ENCODE results near the gene RFLNA.
A peak's percentile ranks its signal among the peaks of the same experiment; 100 is the strongest.

RFLNA gene

GRCh38 chr12:124294780-124295341 is at the start of gene RFLNA:
RFLNA (plus strand) TSS chr12:124295093; CDS start chr12:124295430, 337 bp downstream.
- no peak for DNase-seq

DNA sequence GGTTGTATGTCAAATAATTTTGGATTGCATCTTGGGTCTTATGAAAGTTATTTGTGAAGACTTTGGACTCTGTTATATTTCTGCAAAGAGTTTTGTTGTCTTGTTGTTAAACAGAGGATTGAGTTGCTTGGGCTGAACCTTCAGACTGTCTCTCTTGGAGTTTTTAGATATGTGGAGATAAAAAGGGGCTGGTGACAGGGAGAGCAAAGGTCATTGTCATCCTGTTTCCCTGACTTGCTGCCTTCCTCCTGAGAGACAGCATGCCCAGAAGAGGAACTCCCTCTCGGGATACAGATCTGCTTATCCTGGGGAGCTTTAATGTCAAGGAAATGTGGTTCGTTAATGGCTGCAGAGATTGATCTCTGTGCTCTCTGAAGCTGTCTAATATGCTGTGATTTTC is 47.6 kb upstream of the RFLNA start:
- DNase-seq = no peak

- no peak for DNase-seq
Measured at GRCh38 chr12:124248941-124249825, 45.7 kb upstream of the RFLNA start.

DNA sequence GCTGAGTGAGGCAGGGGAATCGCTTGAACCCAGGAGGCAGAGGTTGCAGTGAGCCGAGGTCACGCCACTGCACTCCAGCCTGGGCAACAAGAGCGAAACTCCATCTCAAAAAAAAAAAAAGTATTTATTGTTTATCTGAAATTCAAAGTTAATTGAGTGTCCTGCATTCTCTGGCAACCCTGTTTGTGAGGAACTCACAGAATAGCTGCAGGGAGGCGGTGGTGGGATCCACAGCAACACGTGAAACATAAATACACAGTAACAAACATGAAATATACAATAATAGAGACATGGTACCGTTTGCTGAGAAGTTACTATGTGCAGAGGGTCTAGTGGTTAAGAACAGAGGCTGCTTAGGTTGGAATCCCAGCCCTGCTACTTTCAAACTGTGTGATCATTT is 43.7 kb upstream of the RFLNA start:
- DNase-seq = no peak

DNA sequence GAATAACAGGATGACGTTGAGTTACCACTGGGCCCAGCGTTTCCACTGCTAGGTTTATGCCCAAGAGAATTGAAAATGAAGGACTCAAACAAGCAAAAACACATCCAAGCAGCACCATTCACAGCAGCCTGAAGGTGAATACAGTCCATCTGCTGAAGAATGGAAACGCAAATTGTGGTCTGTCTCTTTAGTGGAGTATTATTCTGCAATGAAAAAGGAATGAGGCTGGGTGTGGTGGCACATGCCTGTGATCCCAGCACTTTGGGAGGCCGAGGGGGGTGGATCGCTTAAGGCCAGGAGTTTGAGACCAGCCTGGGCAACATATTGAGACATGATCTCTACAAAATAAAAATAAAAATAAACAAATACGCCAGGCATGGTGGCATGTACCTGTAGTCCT is 41.9 kb upstream of the RFLNA start:
- no peak for DNase-seq

DNA sequence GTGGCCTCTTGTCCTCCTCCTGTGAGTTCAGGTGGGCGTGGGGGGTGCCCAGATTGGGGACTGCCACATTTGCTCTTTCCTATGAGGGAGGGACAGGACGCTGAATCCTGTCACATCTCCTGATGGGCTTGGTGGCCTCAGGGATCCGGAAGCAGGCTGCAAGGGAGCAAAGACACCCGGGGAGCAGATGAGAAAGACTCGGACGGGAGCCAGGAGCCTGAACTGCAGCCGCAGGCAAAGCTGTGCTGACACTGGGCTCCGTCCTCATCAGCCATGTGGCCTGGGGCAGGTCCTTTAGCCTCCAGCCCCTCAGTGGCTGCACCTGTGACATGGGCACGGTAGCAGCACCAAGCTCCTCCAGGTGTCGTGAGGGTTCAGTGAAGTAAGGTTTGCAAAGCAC is 40.8 kb upstream of the RFLNA start:
- no peak for DNase-seq

- DNase-seq = peak; percentile 40
Measured at GRCh38 chr12:124259154-124260066, 35.5 kb upstream of the RFLNA start.

- no peak for DNase-seq
Measured at GRCh38 chr12:124261885-124262284, 33.0 kb upstream of the RFLNA start.

DNA sequence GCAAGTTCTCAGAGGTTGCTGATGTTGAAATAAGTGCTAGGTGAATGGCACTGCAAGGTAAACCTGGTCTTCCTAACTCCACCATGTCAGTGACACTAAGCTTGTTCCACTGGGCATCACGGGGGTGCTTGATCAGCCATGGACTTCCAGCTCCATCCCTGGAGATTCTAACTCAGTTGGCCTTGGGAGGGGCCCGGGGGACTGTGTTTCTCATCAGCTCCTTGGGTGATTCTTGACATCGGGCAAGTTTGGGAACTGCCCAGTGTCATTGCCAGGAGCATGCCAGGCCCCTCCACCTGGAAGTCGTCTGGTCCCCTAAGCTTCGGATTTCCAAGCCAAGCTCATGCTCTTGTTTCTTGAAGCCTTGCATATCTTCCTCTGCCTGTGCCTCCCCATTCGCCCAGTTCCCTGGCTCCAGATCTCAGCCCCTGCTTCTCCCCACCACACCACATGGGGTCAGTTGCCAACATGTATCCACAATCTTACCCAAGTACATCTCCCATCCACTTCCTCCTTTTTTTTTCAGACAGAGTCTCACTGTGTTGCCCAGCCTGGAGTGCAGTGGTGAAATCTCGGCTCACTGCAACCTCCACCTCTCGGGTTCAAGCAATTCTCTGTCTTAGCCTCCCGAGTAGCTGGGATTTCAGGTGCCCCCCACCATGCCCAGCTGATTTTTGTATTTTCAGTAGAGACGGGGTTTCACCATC is 30.7 kb upstream of the RFLNA start:
- DNase-seq = no peak

DNA sequence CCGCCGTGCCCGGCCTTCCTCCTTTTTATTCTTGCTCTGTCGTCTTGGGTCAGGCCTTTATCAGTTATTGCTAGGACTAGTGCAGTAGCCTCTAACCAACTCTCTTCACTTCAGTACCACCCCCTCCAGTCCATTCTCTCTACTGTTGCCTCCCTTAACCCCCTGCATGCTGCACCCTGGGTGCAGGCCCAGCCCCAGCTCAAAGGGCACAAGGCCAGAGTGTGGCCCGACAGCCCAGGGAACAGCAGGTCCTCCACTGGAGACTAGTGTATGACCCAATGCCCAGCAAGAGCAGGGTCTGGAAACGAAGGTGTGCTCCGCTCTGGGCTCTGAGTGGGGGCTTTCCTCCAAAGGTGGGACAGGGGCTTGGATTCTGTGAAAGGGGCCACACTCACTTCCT is 30.0 kb upstream of the RFLNA start:
- no peak for DNase-seq

GRCh38 chr12:124267205-124267778 is 27.6 kb upstream of the RFLNA start:
- DNase-seq = no peak

- DNase-seq = no peak
Measured at GRCh38 chr12:124270671-124271070, 24.2 kb upstream of the RFLNA start.

- peak; percentile 29 for DNase-seq
Measured at GRCh38 chr12:124273630-124274029, 21.3 kb upstream of the RFLNA start.

DNA sequence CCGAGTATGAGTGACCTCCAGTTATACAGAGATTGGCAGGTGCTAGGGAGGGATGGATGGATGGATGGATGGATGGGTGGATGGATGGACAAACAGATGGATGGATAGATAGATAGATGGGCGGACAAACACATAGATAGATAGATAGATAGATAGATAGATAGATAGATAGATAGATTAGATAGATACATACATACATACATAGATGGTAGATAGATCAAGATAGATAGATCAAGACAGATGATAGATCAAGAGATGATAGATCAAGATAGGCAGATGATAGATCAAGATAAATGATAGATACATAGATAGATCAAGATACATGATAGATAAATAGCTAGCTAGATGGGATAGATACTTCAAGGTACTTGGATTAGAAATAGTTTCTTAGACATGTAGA is 18.6 kb upstream of the RFLNA start:
- DNase-seq = no peak

DNA sequence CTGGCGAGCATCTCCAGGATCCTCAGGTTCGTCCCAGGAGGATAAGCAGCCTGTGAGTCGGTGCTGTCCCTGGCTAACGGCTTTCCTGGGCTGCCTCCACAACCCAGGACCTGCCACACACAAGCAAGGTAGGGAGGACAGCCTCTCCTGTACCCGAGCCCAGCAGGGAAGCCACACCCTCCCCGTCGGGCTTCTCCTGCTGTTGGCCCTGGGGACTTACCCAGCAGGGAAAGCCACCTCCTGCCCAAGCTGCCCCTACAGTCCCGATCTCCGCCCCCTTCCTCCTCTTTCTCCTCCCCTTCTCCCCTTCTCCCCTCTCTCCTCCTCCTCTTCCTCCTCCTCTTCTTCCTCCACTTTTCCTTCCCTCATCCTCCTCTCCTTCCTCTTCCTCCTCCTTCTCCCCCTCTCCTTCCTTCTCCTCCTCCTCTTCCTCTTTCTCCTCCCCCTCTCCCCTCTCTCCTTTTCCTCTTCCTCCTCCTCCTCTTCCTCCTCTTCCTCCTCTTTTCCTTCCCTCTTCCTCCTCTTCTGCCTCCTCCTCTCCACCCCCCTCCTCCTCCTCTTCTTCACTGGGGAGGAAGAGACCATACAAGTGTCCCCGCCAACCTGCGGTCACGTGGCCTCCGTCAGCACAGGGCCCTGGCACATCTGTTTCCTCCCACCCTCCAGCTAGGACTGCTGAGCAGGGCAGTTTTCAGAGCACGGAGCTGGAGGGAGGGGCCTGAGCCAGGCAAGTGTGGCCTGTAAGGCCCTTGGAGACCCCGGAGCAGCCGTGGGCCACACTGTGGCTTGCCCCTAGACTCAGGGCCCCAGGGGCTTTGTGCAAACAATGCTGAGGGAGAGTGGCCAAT is 17.3 kb upstream of the RFLNA start:
- DNase-seq = no peak

GRCh38 chr12:124278389-124279101 is 16.3 kb upstream of the RFLNA start:
- DNase-seq = no peak

DNA sequence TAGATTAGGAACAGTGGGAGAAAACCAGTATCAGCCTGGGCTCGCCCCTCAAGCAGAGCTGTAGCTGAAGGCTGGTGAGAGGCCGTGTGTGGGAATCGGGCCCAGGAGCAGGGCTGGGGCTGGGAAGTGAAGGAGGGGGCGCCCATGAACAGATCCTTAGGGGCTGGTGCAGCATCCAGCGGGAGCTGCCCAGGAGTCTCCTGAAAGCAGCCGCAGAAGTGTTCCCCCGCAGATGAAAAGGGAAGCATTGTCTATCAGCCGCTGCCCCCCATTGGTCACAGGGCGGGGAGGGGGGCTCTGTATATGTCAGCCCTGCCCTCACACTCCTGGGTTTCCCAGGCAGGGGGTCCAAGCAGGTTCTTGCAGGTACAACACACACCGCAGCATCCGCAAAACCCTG is 15.6 kb upstream of the RFLNA start:
- DNase-seq = no peak

DNA sequence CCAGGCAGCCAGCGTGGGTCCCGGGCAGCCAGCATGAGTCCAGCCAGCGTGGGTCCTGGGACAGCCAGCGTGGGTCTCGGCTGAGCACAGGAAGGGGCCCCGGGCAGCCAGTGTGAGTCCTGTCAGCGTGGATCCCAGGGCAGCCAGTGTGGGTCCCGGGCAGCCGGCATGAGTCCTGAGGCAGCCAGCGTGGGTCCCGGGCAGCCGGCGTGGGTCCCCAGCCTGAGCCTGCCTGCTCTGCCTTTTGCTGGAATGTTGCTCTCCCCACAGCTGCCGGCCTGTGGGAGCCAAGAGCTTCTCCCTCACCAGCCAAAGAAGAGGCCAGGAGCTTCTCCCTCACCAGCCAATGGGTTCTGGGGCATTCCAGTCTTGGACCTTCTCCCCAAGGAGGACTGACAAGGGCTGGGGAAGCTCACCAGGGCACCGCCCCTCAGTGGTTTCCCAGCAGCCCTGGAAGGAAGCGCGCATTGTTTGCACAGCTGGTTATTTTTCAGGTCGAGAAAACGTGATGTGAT is 15.0 kb upstream of the RFLNA start:
- no peak for DNase-seq

DNA sequence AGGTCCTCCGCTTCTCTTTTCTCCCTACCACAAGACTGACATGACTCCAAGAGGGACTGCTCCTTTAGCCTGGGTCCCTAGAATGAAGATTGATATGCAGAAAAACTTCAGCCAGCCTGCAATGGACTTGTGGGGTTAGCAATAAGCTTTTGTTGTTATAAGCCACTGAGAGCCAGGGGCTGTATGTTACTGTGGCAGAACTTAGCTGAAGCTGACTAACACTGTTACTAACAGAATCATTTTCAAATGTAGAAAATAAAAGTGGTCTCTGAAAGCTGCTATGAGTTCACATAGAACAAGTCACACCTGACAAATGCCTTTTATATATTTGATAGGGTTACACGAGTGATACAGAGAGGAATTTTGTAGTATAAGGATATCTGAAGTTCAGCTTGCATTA is 13.6 kb upstream of the RFLNA start:
- DNase-seq = no peak

GRCh38 chr12:124282287-124282686 is 12.6 kb upstream of the RFLNA start:
- DNase-seq = no peak

- no peak for DNase-seq
Measured at GRCh38 chr12:124283326-124283725, 11.6 kb upstream of the RFLNA start.
